Stimulated activated CD8-positive, alpha-beta memory T cell treated with anti-CD3 and anti-CD28 coated beads, Interleukin-12 subunit alpha, Interleukin-12 subunit beta, amount 100 ng/mL, for 24 hours (primary cell): ENCODE results near the gene ATP8B1.
"Not testable (repeated sequence)": the region's sequence is repeated elsewhere in the genome, so short reads cannot be mapped to it uniquely, and the experiment has no call there.

Experiments used
- DNase-seq: peaks from one replicate; pipeline ENCODE4 v3.0.0-alpha.2; 2020; ENCODE audit errors: extremely low read depth

The ATP8B1 gene

GRCh38 chr18:57727952-57728807 is 74.9 kb downstream of the ATP8B1 start:
- DNase-seq, result no peak

GRCh38 chr18:57719211-57719935 is 83.7 kb downstream of the ATP8B1 start:
- not testable (repeated sequence) for DNase-seq

GRCh38 chr18:57716549-57716948 is 86.6 kb downstream of the ATP8B1 start:
- no peak for DNase-seq

- DNase-seq, result no peak
These were observed 87.4 kb downstream of the ATP8B1 start for GRCh38 chr18:57715671-57716070.

- no peak for DNase-seq
These were observed 88.0 kb downstream of the ATP8B1 start for GRCh38 chr18:57715073-57715472.

GRCh38 chr18:57710226-57710625 is 92.9 kb downstream of the ATP8B1 start:
- no peak for DNase-seq

DNA sequence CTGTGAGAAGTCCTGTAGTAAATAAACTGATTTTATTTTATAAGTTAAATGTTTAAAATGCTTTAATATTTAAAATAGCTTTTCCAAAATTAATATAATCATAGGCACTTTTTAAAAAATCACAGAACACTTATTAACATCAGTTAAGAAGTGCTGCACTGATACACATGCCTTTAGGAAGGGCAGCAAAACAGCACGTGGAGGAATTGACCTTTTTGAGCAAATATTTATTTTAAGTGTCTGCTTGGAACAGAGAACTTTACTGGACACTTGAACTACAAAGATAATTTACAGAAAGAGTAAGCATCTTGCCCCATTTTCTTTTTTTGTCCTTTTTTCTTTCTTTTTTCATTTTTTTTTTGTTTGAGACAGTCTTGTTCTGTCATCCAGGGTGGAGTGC is 93.8 kb downstream of the ATP8B1 start:
- DNase-seq, result no peak

- DNase-seq, result no peak
These were observed 94.8 kb downstream of the ATP8B1 start for GRCh38 chr18:57708288-57708687.

- DNase-seq, result no peak
These were observed 97.1 kb downstream of the ATP8B1 start for GRCh38 chr18:57705832-57706595.

- DNase-seq, result no peak
These were observed 98.1 kb downstream of the ATP8B1 start for GRCh38 chr18:57705011-57705410.

GRCh38 chr18:57698571-57699276 is 104.4 kb downstream of the ATP8B1 start:
- DNase-seq, result no peak

DNA sequence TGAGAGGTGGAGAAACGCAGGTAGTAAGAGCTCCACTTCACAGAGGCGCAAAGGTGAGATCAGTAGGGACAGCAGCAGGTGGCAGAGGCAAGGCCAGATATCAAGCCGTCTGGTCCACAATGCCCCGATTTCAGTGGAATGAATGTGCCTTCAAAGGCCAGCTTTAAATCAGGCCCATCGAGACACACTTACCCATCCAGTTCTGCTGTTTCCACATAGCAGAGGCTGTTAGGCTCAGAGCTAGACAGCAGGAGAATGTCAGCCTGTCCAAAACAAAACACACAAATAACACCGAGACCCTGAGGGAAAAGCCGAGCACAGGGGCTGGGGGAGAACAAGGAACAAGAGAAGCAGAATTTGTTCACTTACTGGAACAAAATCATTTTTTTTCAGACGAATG is 105.7 kb downstream of the ATP8B1 start:
- DNase-seq, result no peak

DNA sequence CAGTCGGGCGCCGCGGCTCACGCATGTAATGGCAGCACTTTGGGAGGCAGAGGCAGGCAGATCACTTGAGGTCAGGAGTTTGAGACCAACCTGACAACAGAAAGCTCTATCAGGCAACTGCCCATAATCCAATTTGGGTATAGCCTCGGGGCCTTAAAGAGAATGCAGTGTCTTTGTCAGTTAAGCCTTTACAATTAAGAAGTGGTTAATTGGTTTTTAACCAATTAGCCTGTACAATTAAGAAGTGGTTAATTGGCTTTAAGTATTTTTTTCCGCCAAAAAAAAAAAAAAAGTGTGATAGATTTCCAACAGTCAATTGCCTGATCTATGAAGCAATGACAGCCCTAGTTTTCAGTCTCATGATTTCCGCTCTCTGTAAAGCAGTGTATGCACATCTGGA is 106.8 kb downstream of the ATP8B1 start:
- DNase-seq, result no peak

- no peak for DNase-seq
These were observed 111.8 kb downstream of the ATP8B1 start for GRCh38 chr18:57691363-57691762.

- no peak for DNase-seq
These were observed 115.1 kb downstream of the ATP8B1 start for GRCh38 chr18:57687970-57688369.

GRCh38 chr18:57683470-57683869 is 119.6 kb downstream of the ATP8B1 start:
- no peak for DNase-seq

DNA sequence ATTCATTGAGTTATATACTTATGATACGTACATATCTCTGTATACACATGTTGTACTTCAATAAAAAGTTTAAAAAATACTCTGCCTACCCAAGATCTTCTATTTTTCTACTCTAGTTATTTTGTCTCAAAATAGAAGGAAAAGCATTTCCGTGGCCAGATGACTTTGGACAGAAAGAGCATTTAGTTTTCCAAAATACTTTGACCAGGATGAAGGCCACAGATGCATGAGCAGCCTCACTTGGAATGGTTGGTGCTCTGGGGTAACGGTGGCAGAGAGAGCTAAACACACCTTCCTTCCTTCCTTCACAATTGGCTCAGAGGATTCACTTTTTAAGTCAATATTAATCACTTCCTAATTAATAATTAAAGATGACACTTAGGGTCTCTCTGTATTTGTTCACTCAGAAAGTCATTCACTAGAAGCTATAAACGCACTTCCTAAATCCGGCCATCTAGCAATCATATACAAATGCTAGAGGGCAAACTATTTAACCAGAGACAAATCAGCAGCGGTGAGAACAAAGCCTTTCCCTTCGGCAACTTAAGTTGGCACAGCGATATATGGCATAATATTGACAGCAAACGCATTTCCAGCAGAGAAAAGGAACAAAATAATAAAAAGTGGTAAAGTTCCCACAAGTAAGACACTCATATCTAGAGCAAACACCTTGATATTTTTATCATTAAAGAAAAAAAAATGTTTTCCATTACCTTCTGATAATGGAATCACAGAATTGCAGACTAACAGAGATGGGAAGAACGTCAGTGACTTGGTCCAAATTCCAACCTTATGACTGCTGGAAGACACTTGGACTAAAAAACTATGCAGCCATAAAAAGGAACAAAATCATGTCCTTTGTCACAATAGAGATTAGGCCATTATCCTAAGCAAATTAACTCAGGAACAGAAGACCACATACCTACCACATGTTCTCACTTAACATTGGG is 125.6 kb downstream of the ATP8B1 start:
- no peak for DNase-seq

DNA sequence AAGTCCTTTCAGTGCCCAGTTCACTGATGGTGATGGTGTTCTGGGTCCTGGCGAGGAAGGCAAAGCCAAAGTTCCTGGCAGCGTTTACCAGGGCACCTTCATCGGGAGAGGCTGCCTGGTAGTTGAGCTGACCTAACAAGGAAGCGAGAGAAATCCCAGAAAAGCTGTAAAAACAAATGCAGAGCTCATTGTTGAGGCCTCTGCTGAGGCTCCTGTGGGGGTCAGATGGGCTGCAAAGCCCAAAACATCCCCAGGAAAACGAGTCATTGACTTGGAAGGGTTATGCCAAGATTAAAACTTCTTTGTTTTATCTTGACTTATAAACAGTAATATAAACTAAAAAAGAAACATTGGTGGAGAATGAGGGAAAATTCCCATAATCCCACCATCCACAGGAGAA is 128.2 kb downstream of the ATP8B1 start:
- no peak for DNase-seq

DNA sequence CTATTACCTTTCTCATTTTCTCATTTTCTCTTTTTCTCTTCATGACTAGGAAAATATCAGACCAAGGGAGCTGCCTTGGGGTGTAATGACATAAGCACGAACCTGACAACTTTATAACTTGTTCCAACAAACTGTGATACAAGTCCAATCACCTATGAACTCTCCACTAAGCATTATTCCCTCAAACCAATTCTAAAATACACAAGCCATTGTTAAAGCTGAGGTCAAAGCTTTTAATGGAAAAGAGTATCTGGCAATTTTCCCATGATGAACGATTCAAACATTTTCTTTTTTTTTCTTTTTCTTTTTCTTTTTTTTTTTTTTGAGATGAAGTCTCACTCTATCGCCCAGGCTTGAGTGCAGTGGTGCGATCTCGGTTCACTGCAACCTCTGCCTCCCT is 133.1 kb downstream of the ATP8B1 start:
- no peak for DNase-seq

DNA sequence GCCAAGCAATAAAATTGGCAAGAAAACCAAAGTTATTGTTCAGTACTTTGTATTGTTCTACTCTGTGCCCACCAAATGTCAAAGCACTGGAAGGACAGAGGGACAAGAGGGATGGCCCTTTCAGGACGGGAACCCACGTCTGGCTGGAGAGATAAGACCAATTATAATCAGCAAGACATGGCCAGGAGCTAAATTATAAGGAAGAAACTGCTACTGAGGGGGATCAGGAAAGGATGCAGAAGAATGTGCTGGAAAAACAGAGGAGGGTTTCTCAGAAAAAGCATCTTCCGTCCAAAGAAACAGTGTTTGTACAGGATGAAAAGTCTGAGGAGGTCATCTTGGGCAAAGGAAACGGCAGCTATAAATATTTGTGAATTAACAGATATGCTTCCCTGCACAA is 135.1 kb downstream of the ATP8B1 start:
- DNase-seq, result no peak
